Astrocyte of the cerebellum (primary cell): ENCODE measurements around the gene MAML1.
A peak's percentile ranks its signal among the peaks of the same experiment; 100 is the strongest.

Experiments
- DNase-seq: peaks from one replicate; pipeline ENCODE4 v3.0.0-alpha.2; 2011; ENCODE audit warnings: low read depth
- H3K4me3 ChIP-seq: 2 replicates; pipeline ENCODE4 v1.5.1; 2011; ENCODE audit warnings: mild to moderate bottlenecking, low read depth, low read length, moderate library complexity
- in situ Hi-C: cut with HindIII; loops from 2 replicates; pipeline ENCODE4 v1.10.0; 2017; ENCODE audit warnings: low sequenced_read_pairs
- TF ChIP-seq, protein P1 (sequence below): IDR thresholded peaks from 2 replicates; pipeline ENCODE4 v1.5.1; 2012; ENCODE audit warnings: low read length, low read depth, moderate library complexity, mild to moderate bottlenecking; ENCODE audit errors: missing control alignments

MAML1 gene

GRCh38 chr5:179727106-179727505 lies 5.5 kb upstream of the MAML1 start:
- no peak overlapping the region for H3K4me3 ChIP-seq
- in situ Hi-C loops: no loop called here
- DNase-seq: no peak
- TF ChIP-seq, protein P1, sequence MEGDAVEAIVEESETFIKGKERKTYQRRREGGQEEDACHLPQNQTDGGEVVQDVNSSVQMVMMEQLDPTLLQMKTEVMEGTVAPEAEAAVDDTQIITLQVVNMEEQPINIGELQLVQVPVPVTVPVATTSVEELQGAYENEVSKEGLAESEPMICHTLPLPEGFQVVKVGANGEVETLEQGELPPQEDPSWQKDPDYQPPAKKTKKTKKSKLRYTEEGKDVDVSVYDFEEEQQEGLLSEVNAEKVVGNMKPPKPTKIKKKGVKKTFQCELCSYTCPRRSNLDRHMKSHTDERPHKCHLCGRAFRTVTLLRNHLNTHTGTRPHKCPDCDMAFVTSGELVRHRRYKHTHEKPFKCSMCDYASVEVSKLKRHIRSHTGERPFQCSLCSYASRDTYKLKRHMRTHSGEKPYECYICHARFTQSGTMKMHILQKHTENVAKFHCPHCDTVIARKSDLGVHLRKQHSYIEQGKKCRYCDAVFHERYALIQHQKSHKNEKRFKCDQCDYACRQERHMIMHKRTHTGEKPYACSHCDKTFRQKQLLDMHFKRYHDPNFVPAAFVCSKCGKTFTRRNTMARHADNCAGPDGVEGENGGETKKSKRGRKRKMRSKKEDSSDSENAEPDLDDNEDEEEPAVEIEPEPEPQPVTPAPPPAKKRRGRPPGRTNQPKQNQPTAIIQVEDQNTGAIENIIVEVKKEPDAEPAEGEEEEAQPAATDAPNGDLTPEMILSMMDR: no peak

DNA sequence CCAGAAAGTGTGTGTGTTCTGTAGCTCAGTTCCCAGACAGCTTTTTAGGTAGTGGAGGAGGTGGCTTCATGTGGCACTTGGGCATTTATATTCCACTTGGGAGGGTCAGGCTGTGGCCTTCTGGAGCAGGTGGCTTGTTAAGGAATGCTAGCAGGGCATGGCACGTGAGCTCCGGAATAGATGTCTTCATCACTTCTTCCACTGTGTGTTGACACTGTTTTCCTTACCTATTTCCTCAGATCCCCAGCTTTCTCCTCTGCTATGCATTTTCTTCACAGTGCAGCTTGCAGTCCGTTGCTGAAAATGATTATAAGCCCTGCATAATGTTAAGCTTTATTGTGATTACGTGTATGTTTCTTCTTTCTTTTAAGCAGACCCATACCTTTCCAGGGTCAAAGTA lies 3.3 kb upstream of the MAML1 start:
- H3K4me3 ChIP-seq: no peak overlapping the region
- in situ Hi-C loops: no loop called here
- no peak for DNase-seq
- TF ChIP-seq, protein P1: no peak

GRCh38 chr5:179729727-179730126 lies 2.9 kb upstream of the MAML1 start:
- TF ChIP-seq, protein P1: no peak
- DNase-seq: no peak
- no peak overlapping the region for H3K4me3 ChIP-seq
- in situ Hi-C loops: no loop called here

GRCh38 chr5:179730356-179730755 lies 2.3 kb upstream of the MAML1 start:
- DNase-seq: no peak
- in situ Hi-C loops: no loop called here
- no peak overlapping the region for H3K4me3 ChIP-seq
- TF ChIP-seq, protein P1: no peak

- H3K4me3 ChIP-seq: no peak overlapping the region
- in situ Hi-C loops: no loop called here
- TF ChIP-seq, protein P1: no peak
- DNase-seq: no peak
These were observed 1.8 kb upstream of the MAML1 start for GRCh38 chr5:179730852-179731251.

DNA sequence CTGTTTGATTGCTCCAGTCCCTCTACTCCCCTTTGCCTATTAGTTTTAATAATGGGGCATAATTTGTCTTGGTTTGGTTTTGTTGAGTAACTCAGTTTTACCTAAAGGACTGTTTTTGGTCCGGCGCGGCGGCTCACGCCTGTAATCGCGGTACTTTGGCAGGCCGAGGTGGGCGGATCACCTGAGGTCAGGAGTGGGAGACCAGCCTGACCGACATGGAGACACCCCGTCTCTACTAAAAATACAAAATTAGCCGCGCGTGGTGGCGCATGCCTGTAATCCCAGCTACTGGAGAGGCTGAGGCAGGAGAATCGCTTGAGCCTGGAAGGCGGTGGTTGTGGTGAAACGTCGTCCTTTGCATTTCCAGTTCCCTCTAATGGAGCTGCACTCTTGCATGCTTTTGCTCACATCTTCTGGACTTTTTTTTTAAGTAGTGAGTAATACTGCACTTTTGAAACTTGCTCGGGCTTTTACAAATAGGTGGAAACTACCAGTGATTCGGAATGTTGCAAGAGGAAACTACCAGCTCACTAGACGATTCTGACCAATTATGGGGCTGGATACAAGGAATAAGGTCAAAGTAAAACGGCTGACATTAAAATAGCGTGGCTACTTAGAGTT lies 721 bp upstream of the MAML1 start:
- DNase-seq: peak; percentile 18
- in situ Hi-C loops: no loop called here
- H3K4me3 ChIP-seq: peak overlapping the region; percentile 6
- TF ChIP-seq, protein P1: no peak
